Body of pancreas (tissue), 4 donors: ENCODE results near the gene LRRN1. TPM values are rescaled to one million over a fixed set of nuclear protein-coding genes. Genes with fewer than 3 reads are reported as not detected.
"Not testable (repeated sequence)": the region's sequence is repeated elsewhere in the genome, so short reads cannot be mapped to it uniquely, and the experiment has no call there.

Source experiments
- ATAC-seq: fragments of 150-250 bp; one replicate; pipeline ENCODE4 v1.9.1; 2016
- DNase-seq, 4 donors: peaks; one replicate each; pipeline ENCODE4 v3.0.0-alpha.2; 2019
- H3K27ac ChIP-seq, 4 donors: fragments of 200-600 bp; sonication (generic); 1 replicate in 3 of 4; 2 replicates in 1 of 4; pipeline versions ENCODE4 v1.5.1 to v1.6.1; 2016 to 2019; ENCODE audit warnings: mild to moderate bottlenecking in 1 of 4, mixed read lengths in 1 of 4, moderate library complexity in 1 of 4
- H3K27me3 ChIP-seq, 2 donors: fragments of 200-600 bp; sonication (generic); one replicate each; pipeline ENCODE4 v1.6.0; 2016; ENCODE audit warnings: mild to moderate bottlenecking in 1 of 2
- H3K36me3 ChIP-seq, 2 donors: fragments of 200-600 bp; sonication (generic); replicated peaks in 1 of 2; 2 replicates each; pipeline ENCODE4 v1.5.1; 2016; ENCODE audit warnings: low read depth in 2 of 2; ENCODE audit not compliant: insufficient read depth in 1 of 2
- H3K4me1 ChIP-seq: fragments of 200-600 bp; sonication (generic); one replicate; pipeline ENCODE4 v1.6.0; 2016
- H3K4me3 ChIP-seq, 2 donors: fragments of 200-600 bp; sonication (generic); 1 replicate in 1 of 2; 2 replicates in 1 of 2; pipeline ENCODE4 v1.5.1; 2016 to 2019
- H3K9me3 ChIP-seq, 3 donors: fragments of 200-600 bp; sonication (generic); 1 replicate in 2 of 3; 2 replicates in 1 of 3; pipeline ENCODE4 v1.5.1; 2016
- POLR2A ChIP-seq, 3 donors: fragments of 450-650 bp; IDR thresholded peaks; one replicate each; pipeline ENCODE4 v1.6.1; 2016; ENCODE audit warnings: antibody characterized with exemption in 3 of 3, mild to moderate bottlenecking in 2 of 3
- WGBS, 2 donors: methylation state at CpG; one replicate each; pipeline ENCODE4 v1.1.5; 2017; 5-methylcytosine and 5-hydroxymethylcytosine counted together
- intact Hi-C: fragments of 100-400 bp; cut with DNase I; formaldehyde crosslinking; loops from one replicate; pipeline ENCODE4 v1.15.1; 2023
- total RNA-seq, 2 donors: library from RNA; depleted of rRNA; stranded (reverse); fragments of >200 nt; gene quantifications; one replicate each; pipeline ENCODE4 v1.1.0, GENCODE V29; 2016
- TF ChIP-seq, protein P1 (sequence below), 7 experiments: fragments of 450-650 bp in 4 of 7; fragments of 200-600 bp in 3 of 7; sonication (generic) in 3 of 7; IDR thresholded peaks; one replicate each; pipeline ENCODE4 v1.5.1; 2016 to 2019; ENCODE audit warnings: antibody characterized with exemption in 7 of 7

The LRRN1 gene
- total RNA-seq, 2 donors from 2014 or later: 1.6 to 7.5 TPM

DNA sequence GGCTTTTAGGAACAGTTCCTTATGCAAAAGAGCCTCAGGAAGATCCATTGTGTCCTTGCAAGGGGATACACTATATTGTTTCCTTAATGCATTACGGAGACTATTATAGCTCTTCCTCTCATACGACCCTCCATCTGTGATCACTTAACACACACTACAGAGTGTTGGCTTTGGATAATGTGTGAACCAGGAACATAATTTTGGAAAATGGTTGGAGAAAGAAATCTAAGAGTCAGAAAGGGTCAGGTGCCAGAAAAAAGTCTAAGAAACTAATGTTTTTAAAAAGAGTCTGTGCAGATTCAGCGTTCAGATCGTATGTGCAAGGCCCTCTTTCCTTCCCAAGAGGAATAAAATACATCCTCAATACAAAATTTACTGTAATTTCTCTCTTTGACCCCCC lies 27.3 kb downstream of the LRRN1 start:
- intact Hi-C loops: no loop called here
- no peak overlapping the region for H3K27ac ChIP-seq
- WGBS, 2 donors: 85 to 90% methylated on average over 4 of the region's 4 CpGs
- no peaks in the 10 kb centered on the region for H3K27me3 ChIP-seq
- no peak for TF ChIP-seq POLR2A (IDR thresholded peaks at IDR 0.05)
- TF ChIP-seq, protein P1, sequence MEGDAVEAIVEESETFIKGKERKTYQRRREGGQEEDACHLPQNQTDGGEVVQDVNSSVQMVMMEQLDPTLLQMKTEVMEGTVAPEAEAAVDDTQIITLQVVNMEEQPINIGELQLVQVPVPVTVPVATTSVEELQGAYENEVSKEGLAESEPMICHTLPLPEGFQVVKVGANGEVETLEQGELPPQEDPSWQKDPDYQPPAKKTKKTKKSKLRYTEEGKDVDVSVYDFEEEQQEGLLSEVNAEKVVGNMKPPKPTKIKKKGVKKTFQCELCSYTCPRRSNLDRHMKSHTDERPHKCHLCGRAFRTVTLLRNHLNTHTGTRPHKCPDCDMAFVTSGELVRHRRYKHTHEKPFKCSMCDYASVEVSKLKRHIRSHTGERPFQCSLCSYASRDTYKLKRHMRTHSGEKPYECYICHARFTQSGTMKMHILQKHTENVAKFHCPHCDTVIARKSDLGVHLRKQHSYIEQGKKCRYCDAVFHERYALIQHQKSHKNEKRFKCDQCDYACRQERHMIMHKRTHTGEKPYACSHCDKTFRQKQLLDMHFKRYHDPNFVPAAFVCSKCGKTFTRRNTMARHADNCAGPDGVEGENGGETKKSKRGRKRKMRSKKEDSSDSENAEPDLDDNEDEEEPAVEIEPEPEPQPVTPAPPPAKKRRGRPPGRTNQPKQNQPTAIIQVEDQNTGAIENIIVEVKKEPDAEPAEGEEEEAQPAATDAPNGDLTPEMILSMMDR (IDR thresholded peaks at IDR 0.05): no peak
- no peaks in the 10 kb centered on the region for H3K4me1 ChIP-seq
- H3K9me3 ChIP-seq: no peaks in the 10 kb centered on the region
- no peak for DNase-seq
- ATAC-seq: no peak
- no peak overlapping the region for H3K4me3 ChIP-seq
- H3K36me3 ChIP-seq: no peaks in the 10 kb centered on the region

DNA sequence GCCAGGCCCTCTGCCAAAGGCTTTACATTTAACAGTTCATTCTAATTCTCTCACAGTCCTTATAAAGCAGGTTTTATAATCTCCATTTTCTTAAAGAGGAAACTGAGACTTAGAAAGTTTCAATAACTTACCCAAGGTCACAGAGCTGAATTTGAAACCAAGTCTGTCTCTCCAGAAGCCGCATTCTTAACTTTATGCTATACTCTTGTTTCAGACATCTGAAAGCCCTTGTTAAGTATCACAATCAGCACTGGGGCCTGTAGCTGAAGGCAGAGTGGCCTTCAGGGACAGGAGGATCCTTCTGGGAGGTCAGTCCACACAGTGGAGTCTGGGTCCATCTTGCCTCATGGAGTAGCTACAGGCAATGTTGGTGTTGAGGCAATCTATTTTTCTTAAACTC lies 27.9 kb downstream of the LRRN1 start:
- intact Hi-C loops: no loop called here
- 94 to 96% methylated on average over 1 of the region's 1 CpG for WGBS, 2 donors
- DNase-seq: no peak

DNA sequence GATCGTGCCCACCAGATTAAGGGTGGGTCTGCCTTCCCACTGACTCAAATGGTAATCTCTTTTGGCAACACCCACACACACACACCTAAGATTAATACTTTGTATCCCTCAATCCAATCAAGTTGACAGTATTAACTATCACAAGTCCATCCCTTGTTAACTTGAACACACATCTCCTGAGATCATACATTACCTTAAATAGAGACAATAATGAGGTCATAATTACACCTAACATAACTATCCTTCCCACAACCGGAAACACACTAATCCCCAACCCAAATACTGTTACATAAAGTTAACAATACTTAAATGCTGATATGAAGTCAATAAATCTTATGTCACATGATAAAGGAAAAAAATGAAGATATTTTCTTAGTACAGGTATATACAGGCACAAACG lies 29.2 kb downstream of the LRRN1 start:
- intact Hi-C loops, H3K4me3 ChIP-seq, H3K27ac ChIP-seq, DNase-seq, H3K36me3 ChIP-seq, H3K9me3 ChIP-seq, ATAC-seq, H3K4me1 ChIP-seq, H3K27me3 ChIP-seq: not testable (repeated sequence)
- WGBS, 2 donors: 80 to 82% methylated on average over 3 of the region's 3 CpGs

More for the DNA sequence above, 27.9 kb downstream of the LRRN1 start:
- H3K9me3 ChIP-seq: no peaks in the 10 kb centered on the region
- H3K4me3 ChIP-seq: no peak overlapping the region
- H3K4me1 ChIP-seq: no peaks in the 10 kb centered on the region
- H3K36me3 ChIP-seq: no peaks in the 10 kb centered on the region
- H3K27me3 ChIP-seq: no peaks in the 10 kb centered on the region
- no peak overlapping the region for H3K27ac ChIP-seq
- no peak for TF ChIP-seq POLR2A (IDR thresholded peaks at IDR 0.05)
- no peak for ATAC-seq

DNA sequence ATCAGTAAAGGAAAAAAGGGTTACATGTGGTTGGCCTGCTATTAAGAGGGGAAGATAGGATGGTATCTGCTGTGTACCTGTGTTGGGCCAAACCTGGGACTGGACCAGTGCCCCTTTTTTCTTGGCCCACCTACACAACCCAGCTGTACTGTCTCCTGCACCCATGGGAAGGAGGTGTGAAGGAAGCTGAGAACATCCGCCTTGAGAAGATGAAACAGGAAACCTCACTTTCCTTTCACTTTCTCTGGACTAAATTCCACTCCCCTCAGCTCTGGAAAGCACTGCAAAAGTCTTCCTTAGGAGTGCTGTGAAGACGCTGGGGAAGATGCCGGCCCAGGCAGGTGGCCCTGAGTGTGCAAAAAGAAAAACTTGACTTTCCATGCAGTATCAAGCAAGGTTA lies 37.6 kb downstream of the LRRN1 start:
- H3K36me3 ChIP-seq: no peaks in the 10 kb centered on the region
- ATAC-seq (no peak), DNase-seq (no peak)
- TF ChIP-seq POLR2A (IDR thresholded peaks at IDR 0.05): no peak
- TF ChIP-seq, protein P1 (IDR thresholded peaks at IDR 0.05): no peak
- H3K4me3 ChIP-seq: no peak overlapping the region
- no peak overlapping the region for H3K27ac ChIP-seq
- H3K27me3 ChIP-seq: no peaks in the 10 kb centered on the region
- no peaks in the 10 kb centered on the region for H3K4me1 ChIP-seq
- intact Hi-C loops: no loop called here
- WGBS, 2 donors: 95 to 96% methylated on average over 3 of the region's 3 CpGs
- H3K9me3 ChIP-seq: no peaks in the 10 kb centered on the region

DNA sequence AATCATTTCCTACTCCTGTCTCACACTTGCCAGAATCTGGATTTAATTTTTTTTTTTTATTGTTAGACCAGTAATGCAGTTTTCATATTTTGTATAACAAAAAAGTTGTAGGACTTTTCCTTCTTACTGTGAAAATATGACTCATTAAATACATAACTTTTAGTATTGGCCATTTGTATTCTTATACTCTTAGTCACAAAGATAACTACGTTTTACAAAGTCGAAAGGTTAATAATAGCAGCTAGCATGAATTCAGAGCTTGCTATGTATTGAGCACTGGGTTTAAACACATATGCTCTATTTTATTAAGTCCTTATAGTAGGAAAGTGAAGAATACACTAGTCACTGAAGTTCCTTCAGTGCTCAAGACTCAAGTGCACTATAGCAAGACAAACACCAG lies 43.1 kb downstream of the LRRN1 start:
- no peak for DNase-seq
- H3K4me3 ChIP-seq: no peak overlapping the region
- no peaks in the 10 kb centered on the region for H3K9me3 ChIP-seq
- TF ChIP-seq, protein P1 (IDR thresholded peaks at IDR 0.05): no peak
- TF ChIP-seq POLR2A (IDR thresholded peaks at IDR 0.05): no peak
- no peaks in the 10 kb centered on the region for H3K27me3 ChIP-seq
- H3K4me1 ChIP-seq: no peaks in the 10 kb centered on the region
- 61 to 82% methylated on average over 2 of the region's 2 CpGs for WGBS, 2 donors
- no peak overlapping the region for H3K27ac ChIP-seq
- intact Hi-C loops: no loop called here
- H3K36me3 ChIP-seq: no peaks in the 10 kb centered on the region
- ATAC-seq: no peak
